GM19372 (cell line): ENCODE results near the gene SULT1A4.
A peak's percentile ranks its signal among the peaks of the same experiment; 100 is the strongest.
"Not testable (repeated sequence)": the region's sequence is repeated elsewhere in the genome, so short reads cannot be mapped to it uniquely, and the experiment has no call there.

Experiments used
- ATAC-seq: cut with Tn5 transposase; IDR thresholded peaks from one replicate; pipeline ENCODE4 v1.9.1; 2021; ENCODE audit warnings: mild to moderate bottlenecking, low read depth, moderate library complexity; ENCODE audit not compliant: unreplicated experiment

SULT1A4 gene

GRCh38 chr16:29459706-29460646 is at the start of gene SULT1A4:
Gene SULT1A4, plus strand, starts transcription at chr16:29459913. Its CDS starts 1,473 bp downstream, at chr16:29461386.
- ATAC-seq = not testable (repeated sequence)

GRCh38 chr16:29423587-29423986 is 36.1 kb upstream of the SULT1A4 start:
- not testable (repeated sequence) for ATAC-seq

- not testable (repeated sequence) for ATAC-seq
Observed at GRCh38 chr16:29425390-29425789, 34.3 kb upstream of the SULT1A4 start.

GRCh38 chr16:29453754-29454153 is 6.0 kb upstream of the SULT1A4 start:
- not testable (repeated sequence) for ATAC-seq

GRCh38 chr16:29454269-29454668 is 5.4 kb upstream of the SULT1A4 start, which contains the start of the genes BOLA2 and SLX1B:
Gene BOLA2, minus strand, starts transcription at chr16:29454351. Its CDS starts 98 bp downstream, at chr16:29454253.
Gene SLX1B, plus strand, starts transcription at chr16:29454533.
- ATAC-seq = peak; percentile 86

- ATAC-seq = peak; percentile 49
Observed at GRCh38 chr16:29454828-29455227, 4.9 kb upstream of the SULT1A4 start.

GRCh38 chr16:29457660-29458059 is 2.1 kb upstream of the SULT1A4 start:
- not testable (repeated sequence) for ATAC-seq

- not testable (repeated sequence) for ATAC-seq
Observed at GRCh38 chr16:29460647-29461030, 926 bp downstream of the SULT1A4 start.

GRCh38 chr16:29465985-29466824 is 6.5 kb downstream of the SULT1A4 start:
- ATAC-seq = not testable (repeated sequence)

GRCh38 chr16:29466904-29467303 is 7.2 kb downstream of the SULT1A4 start:
- not testable (repeated sequence) for ATAC-seq

GRCh38 chr16:29467654-29468366 is 8.1 kb downstream of the SULT1A4 start:
- ATAC-seq = not testable (repeated sequence)

GRCh38 chr16:29469660-29470059 is 9.9 kb downstream of the SULT1A4 start:
- not testable (repeated sequence) for ATAC-seq

- not testable (repeated sequence) for ATAC-seq
Observed at GRCh38 chr16:29472065-29472464, 12.4 kb downstream of the SULT1A4 start.

- not testable (repeated sequence) for ATAC-seq
Observed at GRCh38 chr16:29482276-29482675, 22.6 kb downstream of the SULT1A4 start.

GRCh38 chr16:29506308-29506707 is 46.6 kb downstream of the SULT1A4 start, which contains the start of gene NPIPB12:
Gene NPIPB12, minus strand, starts transcription at chr16:29506408.
- ATAC-seq = not testable (repeated sequence)
